NCI-H524 (cell line): ENCODE measurements around the gene TAOK2.
"Not testable (repeated sequence)": the region's sequence is repeated elsewhere in the genome, so short reads cannot be mapped to it uniquely, and the experiment has no call there.

Experiments used
- DNase-seq, 2 experiments: peaks; one replicate each; lab custom pipeline; 2025; lab: John Stamatoyannopoulos, UW

The TAOK2 gene

DNA sequence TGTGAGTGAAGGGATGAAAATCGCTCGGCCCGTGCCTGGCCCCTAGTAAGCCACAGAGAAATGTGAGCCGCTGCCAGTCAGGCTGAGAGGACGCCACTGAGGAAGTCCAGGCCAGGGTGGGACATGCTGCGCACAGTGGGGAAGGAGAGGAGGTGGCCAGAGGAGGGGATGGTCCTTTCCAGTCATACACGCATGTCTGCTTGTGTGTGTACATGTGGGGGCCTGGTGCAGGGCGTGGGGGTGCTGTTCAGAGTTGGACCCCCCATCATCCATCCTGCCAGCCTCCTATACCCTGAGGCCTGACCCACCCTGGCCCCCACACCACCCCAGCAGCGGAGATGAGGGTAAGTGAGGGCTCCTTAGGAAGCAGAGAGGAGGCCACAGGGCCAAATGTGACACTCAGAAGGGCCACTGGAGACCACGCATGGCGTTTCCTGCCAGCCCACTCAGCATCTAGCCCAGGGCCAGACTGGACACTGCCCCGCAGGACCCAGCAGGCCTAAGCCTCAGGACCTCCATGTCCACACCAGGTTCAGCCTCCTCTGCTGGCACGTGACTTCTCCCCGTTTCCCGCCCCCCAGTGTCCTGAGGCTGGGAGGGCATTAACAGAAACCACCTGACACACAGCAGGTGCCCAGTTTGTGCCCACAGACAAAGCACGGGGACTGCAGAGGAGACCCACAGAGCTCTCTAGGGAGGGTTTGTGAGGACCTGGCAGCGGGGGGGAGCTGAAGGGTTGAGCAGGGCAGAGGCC is 30.2 kb downstream of the TAOK2 start:
- no peak for DNase-seq

- DNase-seq = no peak
Observed at GRCh38 chr16:30004424-30004776, 30.7 kb downstream of the TAOK2 start.

- peak; percentile 65 to 85 for DNase-seq
Observed at GRCh38 chr16:30004811-30005242, 31.2 kb downstream of the TAOK2 start.

- DNase-seq = peak; percentile 42 to 71
Observed at GRCh38 chr16:30005341-30006094, 31.9 kb downstream of the TAOK2 start.

DNA sequence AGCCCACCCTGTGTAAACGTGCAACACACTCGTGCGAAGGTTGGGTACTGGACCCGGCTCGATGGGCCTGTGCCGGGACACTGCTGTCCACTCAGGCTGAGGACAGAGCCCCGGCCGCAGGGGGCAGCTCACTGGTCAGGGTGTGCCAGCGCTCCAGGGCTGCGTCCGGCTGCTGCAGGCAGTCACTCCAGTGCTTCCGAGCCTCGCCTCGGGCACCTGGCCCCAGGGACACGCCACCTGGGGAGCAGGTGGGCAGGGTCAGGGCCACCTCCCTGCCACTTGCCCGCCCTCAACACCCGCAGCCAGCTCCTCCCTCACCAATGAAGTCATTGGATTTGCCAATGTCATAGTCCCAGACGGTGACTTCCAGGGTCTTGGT is 32.4 kb downstream of the TAOK2 start:
- no peak for DNase-seq

DNA sequence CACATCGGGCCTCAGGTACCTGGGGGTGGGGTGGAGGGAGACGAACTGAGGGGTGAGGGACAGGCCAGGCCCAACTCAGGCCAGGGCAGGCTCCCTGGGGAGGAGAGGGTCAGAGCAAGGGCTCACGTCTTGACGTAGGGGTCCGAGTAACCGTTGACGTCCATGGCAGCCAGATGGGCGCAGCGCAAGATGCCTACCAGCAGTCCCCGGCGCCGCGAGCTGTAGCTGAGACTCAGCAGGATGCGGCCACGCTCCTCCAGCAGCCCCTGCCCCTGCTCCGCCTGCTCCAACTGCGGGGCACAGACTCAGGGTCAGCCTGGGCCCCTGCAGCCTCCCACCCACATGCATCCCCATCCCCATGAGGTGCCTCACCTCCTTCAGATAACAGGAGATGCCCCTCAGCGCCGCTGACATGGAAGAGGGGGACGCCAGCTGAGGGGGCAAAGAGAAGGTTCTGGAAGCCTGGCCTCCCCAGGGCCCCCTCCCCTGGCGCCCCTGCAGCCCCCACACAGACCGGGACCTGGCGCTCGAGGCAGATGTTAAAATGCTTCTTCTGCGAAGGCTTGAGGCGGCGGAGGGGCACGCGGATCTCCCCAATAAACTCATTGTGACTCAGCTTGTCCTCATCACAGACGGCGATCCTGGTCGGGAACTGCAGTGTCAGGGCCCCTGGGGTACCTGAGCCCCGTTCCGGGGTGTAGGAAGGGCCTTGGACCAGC is 33.1 kb downstream of the TAOK2 start:
- no peak for DNase-seq

GRCh38 chr16:30007378-30007895 is 33.8 kb downstream of the TAOK2 start:
- no peak for DNase-seq

DNA sequence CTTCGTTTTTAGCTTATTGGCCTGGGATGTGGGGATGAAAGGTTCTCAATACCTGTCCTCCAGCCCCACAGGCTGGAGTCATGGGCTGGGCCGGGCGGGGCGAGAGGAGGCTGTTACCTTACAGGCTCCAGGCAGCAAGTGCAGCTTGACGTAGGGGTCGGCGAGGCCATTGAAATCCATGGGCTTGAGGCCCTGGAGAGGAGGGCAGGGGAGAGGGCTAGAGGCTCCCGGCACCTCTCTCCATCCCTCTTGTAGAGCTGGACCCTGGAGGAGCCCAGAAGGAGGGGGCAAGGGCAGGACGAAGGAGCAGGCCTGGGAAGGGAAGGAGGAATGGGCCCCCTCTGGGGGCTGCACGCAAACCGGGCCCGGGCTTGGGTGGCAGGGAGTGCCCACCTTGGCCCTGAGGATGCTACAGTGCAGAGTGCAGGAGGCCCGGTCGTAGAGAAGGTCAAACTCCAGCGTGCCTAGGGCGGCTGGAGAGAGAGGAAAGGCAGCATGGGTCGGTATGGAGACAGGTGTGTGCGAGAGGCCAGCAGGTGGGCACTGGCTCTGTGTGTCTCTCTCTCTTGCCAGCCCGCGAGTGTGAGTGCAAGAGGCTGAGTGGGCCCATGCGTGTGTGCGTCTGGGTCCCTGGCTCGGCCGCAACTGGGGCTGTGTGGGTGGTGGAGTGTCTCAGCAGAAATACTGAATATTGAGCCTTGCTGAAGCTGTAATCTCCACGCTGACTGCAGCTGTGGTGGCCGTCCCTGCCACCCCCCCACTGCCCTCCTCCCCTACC is 35.6 kb downstream of the TAOK2 start:
- no peak for DNase-seq

GRCh38 chr16:30009990-30010843 is 36.5 kb downstream of the TAOK2 start:
- peak in 1 of 2 experiments; percentile 39 for DNase-seq

GRCh38 chr16:30010844-30011713 is 37.4 kb downstream of the TAOK2 start, which contains the start of gene DOC2A:
DOC2A (minus strand) TSS chr16:30011027; CDS start chr16:30010222, 805 bp downstream.
- DNase-seq = peak; percentile 67 to 69

DNA sequence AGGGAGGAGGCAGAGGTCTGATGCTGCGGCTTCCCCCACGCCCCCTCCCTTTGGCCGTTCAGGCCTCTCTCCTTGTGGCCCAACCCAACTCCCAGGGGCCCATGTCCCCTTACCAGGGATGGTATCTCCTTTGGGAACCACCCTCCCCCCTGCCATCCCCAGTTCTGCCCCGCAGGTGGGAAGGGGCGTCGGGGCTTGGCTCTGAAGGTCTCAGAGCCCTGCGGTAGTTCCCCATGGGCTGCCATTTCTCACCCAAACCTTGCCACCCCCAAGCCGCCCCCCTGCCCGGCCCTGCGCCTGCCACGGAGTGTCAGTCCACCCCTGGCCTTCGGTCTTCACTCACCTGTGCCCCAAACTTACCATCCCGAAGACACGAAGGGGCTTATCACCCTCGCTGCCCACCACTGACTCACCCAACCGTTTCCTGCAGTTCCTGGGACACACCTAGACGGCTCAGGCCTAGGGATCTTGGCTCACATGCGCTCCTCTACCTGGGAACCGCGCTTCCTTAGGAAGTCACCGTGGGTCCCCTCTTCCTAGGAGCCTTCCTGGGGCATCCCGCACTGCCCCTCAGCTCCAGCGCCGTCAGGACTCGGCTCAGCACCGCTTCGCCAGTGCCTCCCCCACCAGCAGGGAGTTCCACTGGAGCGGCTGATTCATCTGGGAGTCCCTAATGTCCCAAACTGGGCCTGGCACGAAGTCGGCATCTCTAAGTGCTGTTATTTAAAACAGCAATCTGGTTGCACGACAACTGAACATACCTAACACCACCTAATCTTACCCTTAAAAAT is 38.2 kb downstream of the TAOK2 start:
- no peak for DNase-seq

GRCh38 chr16:30012598-30012997 is 38.9 kb downstream of the TAOK2 start:
- DNase-seq = not testable (repeated sequence)

DNA sequence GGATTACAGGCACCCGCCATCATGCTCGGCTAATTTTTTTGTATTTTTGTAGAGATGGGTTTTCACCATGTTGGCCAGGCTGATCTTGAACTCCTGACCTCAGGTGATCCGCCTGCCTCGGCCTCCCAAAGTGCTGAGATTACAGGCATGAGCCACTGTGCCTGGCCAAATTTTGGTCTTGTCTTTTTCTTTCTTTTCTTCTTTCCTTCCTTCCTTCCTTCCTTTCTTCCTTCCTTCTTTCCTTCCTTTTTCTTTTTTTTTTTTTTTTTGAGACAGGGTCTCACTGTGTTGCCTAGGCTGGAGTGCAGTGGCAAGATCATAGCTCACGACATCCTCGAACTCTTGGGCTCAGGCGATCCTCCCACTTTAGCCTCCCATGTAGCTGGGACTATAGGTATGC is 41.8 kb downstream of the TAOK2 start:
- DNase-seq = not testable (repeated sequence)

- no peak for DNase-seq
Observed at GRCh38 chr16:30016555-30017276, 43.0 kb downstream of the TAOK2 start.

GRCh38 chr16:30017277-30017656 is 43.6 kb downstream of the TAOK2 start:
- DNase-seq = no peak

DNA sequence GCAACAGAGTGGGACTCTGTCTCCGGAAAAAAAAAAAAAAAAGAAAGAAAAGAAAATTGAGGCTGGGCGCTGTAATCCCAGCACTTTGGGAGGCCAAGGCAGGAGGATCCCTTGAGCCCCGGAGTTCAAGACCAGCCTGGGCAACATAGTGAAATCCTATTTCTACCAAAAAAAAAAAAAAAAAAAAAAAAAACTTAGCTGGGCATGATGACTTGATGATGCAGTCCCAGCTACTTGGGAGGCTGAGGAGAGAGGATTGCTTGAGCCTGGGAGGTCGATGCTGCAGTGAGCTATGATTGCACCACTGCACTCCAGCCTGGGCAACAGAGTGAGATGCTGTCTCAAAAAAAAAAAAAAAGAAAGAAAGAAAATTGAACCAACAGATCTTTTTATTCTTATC is 44.3 kb downstream of the TAOK2 start:
- DNase-seq = not testable (repeated sequence)

DNA sequence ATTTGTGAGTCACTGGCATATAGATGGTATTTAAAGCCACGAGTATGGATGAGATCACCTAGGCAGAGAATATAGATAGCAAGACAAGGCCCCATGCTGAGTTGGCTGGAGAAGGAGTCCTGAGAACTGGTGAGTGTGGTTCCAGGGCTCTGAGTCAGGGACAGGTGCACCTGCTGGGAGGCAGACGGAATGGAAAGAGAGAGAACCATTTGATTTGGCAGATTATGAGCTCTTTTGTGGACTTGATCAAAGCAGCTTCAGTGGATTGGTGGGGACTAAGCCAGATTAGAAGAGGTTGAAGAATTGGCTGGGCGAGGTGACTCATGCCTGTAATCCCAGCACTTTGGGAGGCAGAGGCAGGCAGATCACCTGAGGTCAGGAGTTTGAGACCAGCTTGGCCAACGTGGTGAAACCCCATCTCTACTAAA is 45.1 kb downstream of the TAOK2 start:
- DNase-seq = no peak

DNA sequence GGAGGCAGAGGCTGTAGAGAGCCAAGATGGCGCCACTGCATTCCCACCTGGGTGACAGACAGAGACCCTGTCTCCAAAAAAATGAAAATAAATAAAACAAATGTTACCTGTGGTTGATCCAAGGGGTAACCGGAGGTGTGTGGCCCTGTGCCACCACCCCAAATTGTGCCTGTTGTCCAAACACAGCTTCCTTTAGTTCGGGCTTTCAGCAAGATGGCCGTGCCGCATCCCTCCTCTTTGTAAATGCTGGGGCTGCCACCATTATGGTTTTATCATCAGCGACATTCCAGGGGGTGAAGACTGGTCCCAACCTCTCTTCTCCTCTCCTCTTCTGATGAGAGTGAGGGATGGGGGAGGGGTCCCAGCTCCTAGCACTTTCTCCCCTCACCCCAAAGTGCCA is 49.2 kb downstream of the TAOK2 start, which contains the start of gene C16orf92:
C16orf92 (plus strand) TSS at position 312 of the 400 bp plus-strand sequence. CDS start 143 bp downstream, outside the sequence.
- no peak for DNase-seq
